Osteoblast (primary cell): ENCODE measurements around the gene WNT7B. TPM values are rescaled to one million over a fixed set of nuclear protein-coding genes. Genes with fewer than 3 reads are reported as not detected.
A peak's percentile ranks its signal among the peaks of the same experiment; 100 is the strongest.

Experiments
- DNase-seq: peaks from one replicate; pipeline ENCODE4 v3.0.0; 2011; ENCODE audit warnings: low spot score, mixed read lengths; ENCODE audit not compliant: insufficient read length; ENCODE audit errors: missing footprints
- H2AFZ ChIP-seq: 2 replicates; pipeline ENCODE4 v1.6.0; 2011; ENCODE audit warnings: mild to moderate bottlenecking, low read length
- H3K27ac ChIP-seq: 2 replicates; pipeline ENCODE4 v1.5.1; 2011; ENCODE audit warnings: mild to moderate bottlenecking, low read depth, low read length, moderate library complexity
- H3K27me3 ChIP-seq: 2 replicates; pipeline ENCODE4 v1.6.0; 2012; ENCODE audit warnings: mild to moderate bottlenecking, control low read depth, inconsistent platforms, low read length, moderate library complexity; ENCODE audit not compliant: insufficient read depth
- H3K36me3 ChIP-seq: 2 replicates; pipeline ENCODE4 v1.5.1; 2011; ENCODE audit warnings: mild to moderate bottlenecking, low read length, control low read depth, moderate library complexity; ENCODE audit not compliant: insufficient read depth
- H3K4me1 ChIP-seq: 2 replicates; pipeline ENCODE4 v1.5.1; 2011; ENCODE audit warnings: mild to moderate bottlenecking, low read length, control low read depth, moderate library complexity; ENCODE audit not compliant: insufficient read depth
- H3K4me2 ChIP-seq: 2 replicates; pipeline ENCODE4 v1.6.0; 2011; ENCODE audit warnings: mild to moderate bottlenecking, low read length; ENCODE audit not compliant: insufficient read depth
- H3K4me3 ChIP-seq: fragments of 200-600 bp; sonication (generic); 3 replicates; pipeline ENCODE4 v1.5.1; 2012; ENCODE audit warnings: mild to moderate bottlenecking, low read length, inconsistent platforms; ENCODE audit not compliant: insufficient read depth
- H3K79me2 ChIP-seq: 2 replicates; pipeline ENCODE4 v1.6.0; 2012; ENCODE audit warnings: mild to moderate bottlenecking, low read length, control low read depth, inconsistent platforms; ENCODE audit not compliant: insufficient read depth
- H3K9me3 ChIP-seq: 2 replicates; pipeline ENCODE4 v1.5.1; 2011; ENCODE audit warnings: low read depth, low read length, control low read depth
- H4K20me1 ChIP-seq: 2 replicates; pipeline ENCODE4 v1.6.0; 2012; ENCODE audit warnings: mild to moderate bottlenecking, low read length, control low read depth; ENCODE audit not compliant: insufficient read depth
- total RNA-seq: library from RNA; depleted of rRNA; stranded (reverse); fragments of >200 nt; gene quantifications from 2 replicates; pipeline ENCODE4 v1.2.3, GENCODE V29; 2012
- TF ChIP-seq, protein P1 (sequence below): IDR thresholded peaks from 2 replicates; pipeline ENCODE4 v1.5.1; 2011; ENCODE audit warnings: mild to moderate bottlenecking, low read depth, low read length, moderate library complexity; ENCODE audit errors: extremely low read depth

The WNT7B gene
- total RNA-seq, 1 donor = not detected

DNA sequence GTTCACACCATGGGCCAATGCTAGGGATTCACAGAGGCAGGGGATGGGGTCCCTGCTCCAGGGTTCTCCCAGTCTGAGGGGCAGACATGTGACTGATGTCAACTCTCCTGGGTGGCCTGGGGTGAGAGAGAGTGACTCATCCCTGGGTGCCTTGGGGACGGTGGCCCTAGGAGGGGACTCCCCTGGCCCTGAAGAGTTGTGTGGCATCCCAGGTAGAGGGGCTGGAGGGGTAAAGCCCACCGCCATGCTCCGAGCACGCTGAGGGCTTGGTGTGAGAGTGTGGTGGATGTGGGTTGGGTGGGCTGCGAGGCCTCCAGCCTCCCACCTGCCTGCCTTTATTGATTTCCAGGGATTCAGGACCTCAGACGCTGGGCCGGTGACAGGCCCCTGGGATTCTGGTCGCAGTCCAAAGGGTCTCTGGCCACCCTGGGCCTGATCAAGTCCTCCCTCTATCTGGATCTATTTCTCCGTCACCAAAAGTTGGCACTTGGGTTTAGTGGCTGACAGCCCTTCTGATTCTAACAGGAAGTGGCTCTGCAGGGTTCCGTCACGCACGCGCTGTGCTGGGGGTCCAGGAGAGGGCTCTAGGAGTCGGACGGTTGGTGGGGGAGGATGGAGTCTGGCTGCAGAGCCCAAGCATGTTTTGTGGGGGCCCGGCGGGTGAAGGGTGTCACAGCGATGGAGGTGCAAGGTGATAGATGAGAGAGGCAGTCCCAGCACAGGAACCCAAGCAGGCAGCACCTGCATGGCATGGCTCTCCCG is 27.3 kb upstream of the WNT7B start:
- Histone ChIP-seq H3K4me1 (peaks cover 38% of the 10 kb centered on the region), H3K79me2 (peaks cover 26% of the 10 kb centered on the region), H3K9me3 (no peaks in the 10 kb centered on the region), H2AFZ (no peak overlapping the region), H3K36me3 (no peaks in the 10 kb centered on the region), H3K27me3 (no peaks in the 10 kb centered on the region), H4K20me1 (no peaks in the 10 kb centered on the region), H3K4me3 (no peak overlapping the region), H3K4me2 (no peak overlapping the region), H3K27ac (peak overlapping the region; percentile 82)
- DNase-seq = peak; percentile 84
- TF ChIP-seq, protein P1, sequence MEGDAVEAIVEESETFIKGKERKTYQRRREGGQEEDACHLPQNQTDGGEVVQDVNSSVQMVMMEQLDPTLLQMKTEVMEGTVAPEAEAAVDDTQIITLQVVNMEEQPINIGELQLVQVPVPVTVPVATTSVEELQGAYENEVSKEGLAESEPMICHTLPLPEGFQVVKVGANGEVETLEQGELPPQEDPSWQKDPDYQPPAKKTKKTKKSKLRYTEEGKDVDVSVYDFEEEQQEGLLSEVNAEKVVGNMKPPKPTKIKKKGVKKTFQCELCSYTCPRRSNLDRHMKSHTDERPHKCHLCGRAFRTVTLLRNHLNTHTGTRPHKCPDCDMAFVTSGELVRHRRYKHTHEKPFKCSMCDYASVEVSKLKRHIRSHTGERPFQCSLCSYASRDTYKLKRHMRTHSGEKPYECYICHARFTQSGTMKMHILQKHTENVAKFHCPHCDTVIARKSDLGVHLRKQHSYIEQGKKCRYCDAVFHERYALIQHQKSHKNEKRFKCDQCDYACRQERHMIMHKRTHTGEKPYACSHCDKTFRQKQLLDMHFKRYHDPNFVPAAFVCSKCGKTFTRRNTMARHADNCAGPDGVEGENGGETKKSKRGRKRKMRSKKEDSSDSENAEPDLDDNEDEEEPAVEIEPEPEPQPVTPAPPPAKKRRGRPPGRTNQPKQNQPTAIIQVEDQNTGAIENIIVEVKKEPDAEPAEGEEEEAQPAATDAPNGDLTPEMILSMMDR = no peak

DNA sequence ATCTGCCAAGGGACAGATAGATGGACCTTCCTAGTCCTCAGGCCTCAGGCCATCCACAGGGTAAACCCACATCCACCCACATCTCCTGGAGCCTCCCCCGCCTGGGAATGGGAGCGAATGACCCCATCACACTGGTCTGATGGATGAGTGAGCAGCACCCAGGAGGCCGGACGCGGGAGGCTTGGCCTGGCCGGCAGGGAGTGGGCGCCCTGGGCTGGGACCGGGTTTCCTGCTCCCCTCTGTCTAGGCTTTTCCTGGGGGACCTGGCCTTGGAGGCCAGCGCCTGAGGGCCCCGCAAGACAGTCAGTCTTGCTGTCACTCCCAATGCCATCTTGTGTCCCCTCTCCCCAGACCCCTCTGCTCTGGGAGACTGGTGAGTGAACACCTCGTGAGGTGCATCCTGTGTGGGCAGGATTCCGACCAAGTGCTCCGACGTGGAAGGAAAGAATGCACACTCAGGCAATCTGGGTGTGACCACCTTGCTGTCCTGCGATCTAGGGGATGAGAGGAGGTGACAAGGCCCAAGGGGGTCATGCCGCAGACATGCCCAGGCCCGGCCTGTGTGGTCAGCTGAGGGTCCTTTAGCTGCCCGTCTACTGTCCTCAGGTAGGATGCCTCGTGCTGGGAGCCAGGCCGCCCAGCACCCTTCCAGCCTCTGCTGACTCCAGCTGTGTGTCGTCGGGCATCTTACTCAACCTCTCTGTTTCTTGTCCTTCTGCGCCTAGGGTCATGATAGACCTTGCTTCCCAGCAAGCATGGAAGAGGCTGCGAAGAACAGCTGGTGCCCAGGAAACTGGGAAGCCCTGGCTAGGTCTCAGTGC is 26.5 kb upstream of the WNT7B start:
- H3K4me1 ChIP-seq = peaks cover 37% of the 10 kb centered on the region
- peak overlapping the region; percentile 82 for H3K27ac ChIP-seq
- peak overlapping the region; percentile 27 for H3K4me2 ChIP-seq
- no peaks in the 10 kb centered on the region for H3K27me3 ChIP-seq
- H2AFZ ChIP-seq = peak overlapping the region; percentile 36
- H3K36me3 ChIP-seq = no peaks in the 10 kb centered on the region
- H3K4me3 ChIP-seq = no peak overlapping the region
- H3K9me3 ChIP-seq = no peaks in the 10 kb centered on the region
- H4K20me1 ChIP-seq = no peaks in the 10 kb centered on the region
- TF ChIP-seq, protein P1 = no peak
- H3K79me2 ChIP-seq = peaks cover 26% of the 10 kb centered on the region
- DNase-seq = peak; percentile 92

DNA sequence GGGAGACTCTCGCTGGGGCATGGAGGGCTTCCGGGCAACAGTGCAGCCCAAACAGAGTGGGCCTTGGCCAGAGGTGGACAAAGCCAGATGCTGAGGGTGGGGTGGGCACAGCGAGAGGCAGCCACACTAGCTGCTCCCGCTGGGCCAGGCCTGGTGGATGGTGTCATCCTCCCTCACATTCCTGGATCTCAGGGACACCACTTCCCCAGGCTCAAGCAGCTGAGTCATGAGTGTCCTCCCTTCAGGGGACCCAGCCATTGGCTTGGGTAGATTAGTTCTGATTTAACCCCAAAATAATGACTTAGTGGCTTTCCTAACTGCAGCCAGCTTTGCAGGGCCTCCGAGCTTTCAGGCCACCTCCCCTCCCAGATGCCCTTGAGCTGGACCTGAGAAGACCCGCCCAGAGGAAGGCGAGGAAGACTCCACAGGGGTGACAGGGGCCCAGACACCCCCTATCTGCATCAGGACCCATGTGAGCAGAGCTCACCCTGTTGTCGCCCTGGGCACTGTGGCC is 25.9 kb upstream of the WNT7B start:
- Histone ChIP-seq H3K4me1 (peaks cover 36% of the 10 kb centered on the region), H3K27me3 (no peaks in the 10 kb centered on the region), H3K36me3 (no peaks in the 10 kb centered on the region), H3K4me3 (no peak overlapping the region), H3K9me3 (no peaks in the 10 kb centered on the region), H4K20me1 (no peaks in the 10 kb centered on the region), H3K27ac (peak overlapping the region; percentile 82), H2AFZ (peak overlapping the region; percentile 36), H3K4me2 (peak overlapping the region; percentile 27), H3K79me2 (peaks cover 22% of the 10 kb centered on the region)
- DNase-seq = peak; percentile 97
- TF ChIP-seq, protein P1 = no peak
